Neural progenitor cell (in vitro differentiated cells): ENCODE results near the gene FGD4.

Experiments used
- EZH2 ChIP-seq: fragments of 200-600 bp; sonication (generic); IDR thresholded peaks from 2 replicates; pipeline ENCODE4 v1.6.1; 2017; ENCODE audit warnings: antibody characterized with exemption, mild to moderate bottlenecking, moderate library complexity
- TF ChIP-seq, protein P1 (sequence below): fragments of 200-600 bp; sonication (generic); IDR thresholded peaks from 2 replicates; pipeline ENCODE4 v1.5.1; 2017; ENCODE audit warnings: antibody characterized with exemption, mild to moderate bottlenecking

DNA sequence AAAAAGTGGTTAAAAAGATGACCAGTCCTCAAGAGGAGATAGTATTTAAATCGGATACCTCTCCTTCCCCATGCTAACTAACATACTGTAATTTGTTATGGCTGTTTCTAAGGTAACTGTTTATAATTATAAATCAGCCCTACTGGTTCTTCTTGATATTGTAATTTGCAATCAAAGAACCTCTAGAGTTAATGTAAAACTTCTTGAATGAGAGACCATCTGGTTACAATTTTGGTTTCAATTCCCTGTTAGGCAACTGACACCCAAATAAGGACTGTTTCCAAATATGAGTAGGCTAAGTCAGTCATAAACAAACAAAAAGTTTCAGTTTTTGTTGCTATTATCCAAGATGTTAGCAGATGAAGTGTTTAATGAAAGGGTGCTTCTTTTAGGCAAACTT lies 159.5 kb downstream of the FGD4 start:
- TF ChIP-seq, protein P1, sequence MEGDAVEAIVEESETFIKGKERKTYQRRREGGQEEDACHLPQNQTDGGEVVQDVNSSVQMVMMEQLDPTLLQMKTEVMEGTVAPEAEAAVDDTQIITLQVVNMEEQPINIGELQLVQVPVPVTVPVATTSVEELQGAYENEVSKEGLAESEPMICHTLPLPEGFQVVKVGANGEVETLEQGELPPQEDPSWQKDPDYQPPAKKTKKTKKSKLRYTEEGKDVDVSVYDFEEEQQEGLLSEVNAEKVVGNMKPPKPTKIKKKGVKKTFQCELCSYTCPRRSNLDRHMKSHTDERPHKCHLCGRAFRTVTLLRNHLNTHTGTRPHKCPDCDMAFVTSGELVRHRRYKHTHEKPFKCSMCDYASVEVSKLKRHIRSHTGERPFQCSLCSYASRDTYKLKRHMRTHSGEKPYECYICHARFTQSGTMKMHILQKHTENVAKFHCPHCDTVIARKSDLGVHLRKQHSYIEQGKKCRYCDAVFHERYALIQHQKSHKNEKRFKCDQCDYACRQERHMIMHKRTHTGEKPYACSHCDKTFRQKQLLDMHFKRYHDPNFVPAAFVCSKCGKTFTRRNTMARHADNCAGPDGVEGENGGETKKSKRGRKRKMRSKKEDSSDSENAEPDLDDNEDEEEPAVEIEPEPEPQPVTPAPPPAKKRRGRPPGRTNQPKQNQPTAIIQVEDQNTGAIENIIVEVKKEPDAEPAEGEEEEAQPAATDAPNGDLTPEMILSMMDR, result no peak
- TF ChIP-seq EZH2, result no peak
